GM21528 (cell line): ENCODE data around the gene COG7.
A peak's percentile ranks its signal among the peaks of the same experiment; 100 is the strongest.
"Not testable (repeated sequence)": the region's sequence is repeated elsewhere in the genome, so short reads cannot be mapped to it uniquely, and the experiment has no call there.

Source experiments
- ATAC-seq: cut with Tn5 transposase; IDR thresholded peaks from one replicate; pipeline ENCODE4 v1.9.1; 2021; ENCODE audit warnings: mild to moderate bottlenecking, moderate library complexity; ENCODE audit not compliant: unreplicated experiment, low FRiP score

COG7 gene

GRCh38 chr16:23452572-23453337 lies at the start of gene COG7:
TSS of gene COG7 (minus strand) at chr16:23453189. CDS start at chr16:23452994, 195 bp downstream.
- peak; percentile 84 for ATAC-seq

DNA sequence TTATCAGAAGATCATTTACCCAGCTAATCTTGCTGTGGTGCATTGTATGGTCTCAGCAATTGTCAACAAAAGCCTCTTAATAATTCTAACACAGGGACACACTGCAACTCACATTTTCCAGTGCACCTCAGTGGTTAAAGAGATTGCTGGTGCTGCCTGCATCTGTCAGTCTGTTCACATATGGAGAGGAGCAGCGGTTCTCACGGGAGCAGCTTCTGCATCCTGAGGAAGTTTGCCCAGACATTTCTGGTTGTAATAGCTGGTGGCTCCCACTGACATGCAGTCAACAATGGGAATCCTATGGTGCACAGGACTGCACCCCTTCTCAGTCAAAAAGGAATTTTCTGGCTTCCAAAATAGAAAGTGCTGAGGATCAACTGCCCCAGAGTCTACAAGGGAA lies 49.5 kb upstream of the COG7 start:
- ATAC-seq = no peak

- no peak for ATAC-seq
Observed at GRCh38 chr16:23501291-23501690, 48.3 kb upstream of the COG7 start.

DNA sequence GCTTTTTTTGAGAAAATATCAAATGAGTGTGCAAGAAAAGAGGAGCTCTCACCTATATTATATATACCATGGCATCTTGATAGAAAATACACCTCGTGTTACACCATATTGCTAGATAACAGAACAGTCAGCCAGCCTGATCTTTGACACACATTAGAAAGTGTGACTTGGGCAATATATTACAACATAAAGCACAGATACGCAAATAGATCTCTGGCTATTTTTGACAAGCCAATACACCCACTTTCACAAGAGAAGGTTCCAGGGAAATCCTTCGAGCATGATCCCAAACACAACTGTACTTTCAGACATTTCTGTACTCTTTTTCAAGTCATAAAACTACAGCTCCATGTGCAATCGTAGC lies 47.9 kb upstream of the COG7 start:
- no peak for ATAC-seq

- no peak for ATAC-seq
Observed at GRCh38 chr16:23500212-23500861, 47.3 kb upstream of the COG7 start.

GRCh38 chr16:23499801-23500200 lies 46.8 kb upstream of the COG7 start:
- ATAC-seq = no peak

DNA sequence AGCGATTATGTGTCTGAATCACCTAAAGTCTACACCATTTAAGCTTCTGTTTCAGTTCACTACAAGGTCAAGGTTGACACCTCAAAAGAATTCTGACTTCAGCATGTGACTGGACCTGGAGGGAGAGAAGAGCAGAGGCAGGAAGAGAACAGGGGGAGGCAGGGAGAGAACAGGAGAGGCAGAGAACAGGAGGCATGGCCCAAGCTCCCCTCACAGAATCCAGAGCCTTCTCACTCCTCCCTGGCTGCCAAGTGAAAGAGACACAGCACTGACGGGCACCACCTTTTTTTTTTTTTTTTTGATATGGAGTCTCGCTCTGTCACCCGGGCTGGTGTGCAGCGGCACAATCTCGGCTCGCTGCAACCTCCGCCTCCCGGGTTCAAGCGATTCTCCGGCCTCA lies 45.9 kb upstream of the COG7 start:
- ATAC-seq = no peak

GRCh38 chr16:23497543-23497868 lies 44.5 kb upstream of the COG7 start:
- no peak for ATAC-seq

DNA sequence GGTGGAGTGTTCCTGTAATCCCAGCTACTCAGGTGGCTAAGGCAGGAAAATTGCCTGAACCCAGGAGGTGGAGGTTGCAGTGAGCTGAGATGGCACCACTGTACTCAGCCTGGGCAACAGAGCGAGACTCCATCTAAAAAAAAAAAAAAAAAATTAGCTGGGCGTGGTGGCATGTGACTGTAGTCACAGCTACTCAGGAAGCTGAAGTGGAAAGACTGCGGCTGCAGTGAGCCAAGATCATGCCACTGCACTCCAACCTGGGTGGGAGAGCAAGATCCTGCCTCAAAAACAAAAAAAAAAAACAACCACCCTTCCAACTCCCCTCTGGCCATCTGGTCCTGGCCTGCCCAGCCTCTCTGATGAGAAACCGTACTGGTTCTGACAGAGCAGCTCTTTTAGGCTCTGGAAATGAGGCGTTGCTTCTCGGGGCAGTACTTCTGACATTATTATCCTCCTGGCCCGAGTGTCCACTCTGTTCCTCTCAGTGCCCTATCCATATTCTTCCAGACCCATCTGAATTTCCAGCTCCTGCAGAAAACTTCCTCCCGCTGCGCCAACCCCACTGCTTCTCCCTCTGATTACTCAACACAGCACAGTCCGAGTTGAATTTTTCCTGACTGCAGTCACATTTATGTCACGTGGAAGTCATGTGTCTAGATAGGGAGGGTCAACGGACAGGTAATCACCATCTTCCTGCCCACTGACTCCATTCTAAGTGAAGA lies 44.0 kb upstream of the COG7 start:
- ATAC-seq = no peak

- ATAC-seq = no peak
Observed at GRCh38 chr16:23495671-23496070, 42.7 kb upstream of the COG7 start.

DNA sequence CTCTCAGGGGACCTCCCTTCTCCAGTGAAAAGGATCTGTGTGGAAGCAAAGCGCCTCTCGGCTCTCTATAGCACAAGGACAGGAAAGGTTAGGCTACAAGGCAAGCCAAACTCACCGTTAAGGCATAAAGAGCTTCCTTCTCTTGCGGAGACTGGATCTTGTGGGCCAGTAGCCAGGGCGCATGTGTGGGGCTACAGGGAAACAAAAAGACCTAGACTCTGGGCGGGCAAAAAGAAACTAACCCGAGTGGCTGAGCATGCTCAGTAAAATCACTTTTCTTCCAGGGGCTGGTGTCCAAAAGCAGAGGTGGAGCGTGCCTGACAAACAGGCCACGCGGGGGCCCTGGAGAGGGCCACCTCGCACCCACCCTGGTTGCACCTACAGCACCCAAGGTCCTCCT lies 41.2 kb upstream of the COG7 start:
- no peak for ATAC-seq

DNA sequence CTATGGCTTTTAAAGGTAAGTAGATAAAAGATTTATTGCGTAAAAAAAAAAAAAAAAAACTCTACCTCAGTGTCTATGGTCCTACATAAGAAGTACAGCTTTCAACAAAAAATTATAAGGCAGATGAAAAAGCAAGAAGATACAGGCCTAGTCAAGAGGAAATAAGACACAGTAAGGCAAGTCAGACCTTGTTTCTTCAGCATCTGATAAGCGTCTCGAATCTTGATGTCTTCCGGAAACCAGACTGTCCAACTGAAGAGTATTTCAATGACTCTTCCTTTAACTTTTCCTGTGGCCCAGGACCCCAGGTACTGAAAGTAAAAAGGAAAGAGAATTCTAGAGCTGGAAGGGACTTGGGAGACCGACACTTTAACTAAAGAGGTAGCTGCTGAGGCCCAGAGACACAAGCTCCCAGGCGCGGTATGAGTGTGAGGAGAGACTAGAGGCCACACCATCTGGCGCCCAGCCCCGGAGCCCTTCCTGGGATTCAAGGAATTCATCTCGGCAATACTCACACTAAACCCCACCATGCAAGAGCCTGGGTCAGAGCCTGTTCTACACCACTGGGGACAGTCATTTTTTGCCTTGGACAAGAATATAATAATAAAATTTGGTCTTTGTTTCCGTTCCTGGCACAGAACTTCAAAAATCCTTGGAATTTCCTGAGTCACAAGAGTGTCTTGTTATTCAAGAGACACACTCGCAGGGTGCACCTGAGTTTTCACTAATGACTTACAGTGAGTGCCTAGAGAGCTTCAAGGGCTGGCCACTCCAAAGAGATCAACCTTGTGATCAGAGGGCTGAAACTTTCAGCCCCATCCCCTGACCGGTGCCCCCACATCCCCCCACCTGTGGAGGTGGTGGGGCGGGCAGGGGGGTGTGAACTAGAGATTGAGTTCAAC lies 38.8 kb upstream of the COG7 start:
- ATAC-seq = no peak

DNA sequence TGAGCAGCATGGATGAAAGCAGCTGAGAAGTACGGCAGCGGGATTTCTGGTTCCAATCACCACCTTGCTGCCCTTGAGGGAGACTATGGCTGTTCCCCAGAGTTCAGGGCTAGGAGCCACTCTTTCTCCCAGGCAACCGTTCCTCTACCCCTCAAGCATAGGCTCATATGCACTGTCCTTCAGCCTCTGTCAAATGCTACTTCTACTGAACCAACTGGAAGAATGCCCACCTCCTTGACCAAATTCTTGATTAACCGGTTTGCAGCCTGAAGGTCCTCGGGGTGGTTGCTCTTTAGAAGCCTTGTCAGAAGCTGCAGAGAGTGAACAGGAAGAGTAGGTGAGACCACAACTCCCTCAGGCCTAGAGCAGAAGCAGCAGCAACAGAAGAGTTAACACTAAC lies 33.5 kb upstream of the COG7 start:
- ATAC-seq = no peak

GRCh38 chr16:23485841-23486240 lies 32.9 kb upstream of the COG7 start:
- ATAC-seq = no peak

- ATAC-seq = no peak
Observed at GRCh38 chr16:23485257-23485614, 32.2 kb upstream of the COG7 start.

- ATAC-seq = no peak
Observed at GRCh38 chr16:23484510-23485256, 31.7 kb upstream of the COG7 start.

GRCh38 chr16:23483492-23483891 lies 30.5 kb upstream of the COG7 start:
- not testable (repeated sequence) for ATAC-seq

DNA sequence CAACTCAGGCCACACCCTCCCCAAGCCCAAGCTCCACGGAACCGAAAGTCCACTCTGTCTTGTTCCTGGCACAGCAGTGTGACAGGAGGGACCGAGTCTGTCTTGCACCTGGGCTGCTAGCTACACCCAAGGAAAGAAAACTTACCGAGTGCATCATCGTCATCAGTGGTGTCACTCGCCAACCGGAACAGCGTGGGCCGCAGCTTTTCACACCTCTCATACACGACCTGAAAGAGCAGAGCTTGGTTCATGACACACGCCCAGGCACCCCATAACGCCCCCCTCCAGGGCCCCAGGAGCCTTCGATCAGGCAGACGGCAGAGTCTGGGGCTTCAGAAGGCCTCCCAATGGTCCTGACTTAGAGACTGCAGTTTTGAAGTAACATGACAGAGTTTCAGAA lies 29.8 kb upstream of the COG7 start:
- ATAC-seq = no peak

DNA sequence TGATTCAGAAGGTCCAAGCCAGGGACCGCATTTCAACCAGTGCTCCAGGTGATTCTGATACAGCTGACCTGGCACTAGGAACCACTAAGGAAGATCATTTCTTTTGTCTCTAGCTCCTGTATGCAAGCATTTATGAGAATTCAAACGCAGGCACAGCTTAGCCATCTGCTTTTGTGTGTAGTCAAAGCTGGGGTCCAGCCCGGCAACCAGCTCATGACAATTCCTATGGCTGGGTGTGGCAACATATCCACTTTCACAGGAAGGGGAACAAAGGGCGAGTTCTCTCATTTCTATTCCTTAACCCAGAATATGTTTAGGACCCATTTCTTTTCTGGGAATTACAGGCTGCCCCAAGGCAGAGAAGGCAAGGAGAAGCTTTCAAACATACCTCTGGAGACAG lies 27.3 kb upstream of the COG7 start:
- no peak for ATAC-seq

GRCh38 chr16:23479138-23479537 lies 26.1 kb upstream of the COG7 start:
- ATAC-seq = no peak
